CD1c-positive myeloid dendritic cell (primary cell): ENCODE results near the gene SSR3.
"Not testable (repeated sequence)": the region's sequence is repeated elsewhere in the genome, so short reads cannot be mapped to it uniquely, and the experiment has no call there.

ENCODE experiments used
- DNase-seq: peaks from one replicate; pipeline ENCODE4 v3.0.0-alpha.2; 2016; ENCODE audit errors: extremely low spot score

Gene SSR3

GRCh38 chr3:156576051-156576450 is 21.1 kb upstream of the SSR3 start:
- DNase-seq = no peak

DNA sequence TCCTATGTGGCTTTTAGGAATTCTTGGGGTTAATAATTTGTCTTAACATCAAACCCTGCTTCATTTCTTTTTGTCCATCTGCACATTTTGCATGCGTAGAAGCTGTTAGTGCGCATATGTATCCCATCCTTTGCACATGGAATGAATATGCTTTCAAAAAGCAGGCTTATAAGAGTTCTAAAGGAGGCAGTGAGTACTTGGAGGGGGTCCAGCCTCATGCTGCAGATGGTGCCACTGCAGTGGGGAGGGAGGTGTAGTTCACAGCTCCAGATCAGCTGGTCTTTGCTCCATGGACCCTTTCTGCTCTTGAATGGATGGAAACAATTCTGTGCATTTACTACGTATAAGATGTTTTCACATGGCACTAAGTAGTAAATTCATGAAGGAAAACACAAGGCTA is 20.7 kb upstream of the SSR3 start:
- no peak for DNase-seq

DNA sequence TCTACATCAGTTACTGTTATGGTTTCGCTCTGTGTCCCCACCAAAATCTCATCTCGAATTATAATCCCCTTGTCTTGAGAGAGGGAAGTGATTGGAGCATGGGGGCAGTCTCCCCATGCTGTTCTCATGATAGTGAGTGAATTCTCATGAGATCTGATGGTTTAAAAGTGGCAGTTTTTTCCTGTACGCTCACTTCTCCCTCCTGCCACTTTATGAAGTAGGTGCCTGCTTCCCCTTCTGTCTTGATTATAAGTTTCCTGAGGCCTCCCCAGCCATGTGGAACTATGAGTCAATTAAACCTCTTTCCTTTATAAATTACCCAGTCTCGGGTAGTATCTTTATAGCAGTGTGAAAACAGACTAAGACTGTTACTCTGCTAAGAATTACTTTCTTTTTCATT is 15.0 kb upstream of the SSR3 start:
- not testable (repeated sequence) for DNase-seq

GRCh38 chr3:156569016-156569415 is 14.1 kb upstream of the SSR3 start:
- DNase-seq = not testable (repeated sequence)

DNA sequence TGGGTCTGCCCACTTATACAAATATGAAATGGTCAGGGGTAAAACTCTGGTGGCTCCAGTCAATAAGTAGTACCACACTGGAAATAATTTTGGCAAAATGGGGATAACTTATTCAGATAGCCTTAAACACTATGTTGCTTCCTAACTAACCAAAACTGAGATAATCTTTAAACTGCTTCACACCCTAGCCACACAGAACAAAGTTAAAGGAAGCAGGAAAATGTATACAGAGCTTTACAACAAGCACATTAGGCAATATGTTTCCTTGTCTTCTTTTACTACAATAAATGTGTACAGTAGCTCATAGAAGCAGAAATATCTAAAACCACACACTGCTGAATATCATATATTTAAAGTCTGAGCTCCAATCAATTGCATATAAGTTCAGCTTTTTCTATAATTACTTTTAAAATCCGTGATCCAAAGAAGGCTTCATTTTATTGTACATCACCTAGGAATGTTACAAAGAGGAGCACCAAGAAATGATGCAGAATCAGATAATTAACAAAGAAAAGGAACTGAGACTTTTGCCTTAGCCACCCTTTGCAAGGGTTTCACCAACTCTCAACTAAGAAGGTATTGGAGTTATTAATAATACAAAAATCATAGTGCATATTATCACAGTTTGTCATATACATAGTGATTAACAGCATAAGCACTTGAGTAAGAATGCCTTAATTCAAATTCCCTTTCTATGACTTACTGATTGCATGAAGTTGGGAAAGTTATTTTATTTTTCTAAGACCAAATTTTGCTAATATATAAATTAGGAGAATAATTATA is 9.2 kb upstream of the SSR3 start:
- no peak for DNase-seq

DNA sequence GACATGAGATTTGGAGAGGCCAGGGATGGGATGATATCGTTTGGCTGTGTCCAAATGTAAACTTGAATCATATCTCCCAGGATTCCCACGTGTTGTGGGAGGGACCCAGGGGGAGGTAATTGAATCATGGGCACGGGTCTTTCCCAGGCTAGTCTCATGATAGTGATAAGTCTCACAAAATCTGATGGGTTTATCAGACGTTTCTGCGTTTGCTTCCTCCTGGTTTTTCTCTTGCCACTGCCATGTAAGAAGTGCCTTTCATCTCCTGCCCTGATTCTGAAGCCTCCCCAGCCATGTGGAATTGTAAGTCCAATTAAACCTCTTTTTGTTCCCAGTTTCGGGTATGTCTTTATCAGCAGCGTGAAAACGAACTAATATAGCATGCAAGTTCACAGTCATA is 7.6 kb upstream of the SSR3 start:
- DNase-seq = not testable (repeated sequence)

DNA sequence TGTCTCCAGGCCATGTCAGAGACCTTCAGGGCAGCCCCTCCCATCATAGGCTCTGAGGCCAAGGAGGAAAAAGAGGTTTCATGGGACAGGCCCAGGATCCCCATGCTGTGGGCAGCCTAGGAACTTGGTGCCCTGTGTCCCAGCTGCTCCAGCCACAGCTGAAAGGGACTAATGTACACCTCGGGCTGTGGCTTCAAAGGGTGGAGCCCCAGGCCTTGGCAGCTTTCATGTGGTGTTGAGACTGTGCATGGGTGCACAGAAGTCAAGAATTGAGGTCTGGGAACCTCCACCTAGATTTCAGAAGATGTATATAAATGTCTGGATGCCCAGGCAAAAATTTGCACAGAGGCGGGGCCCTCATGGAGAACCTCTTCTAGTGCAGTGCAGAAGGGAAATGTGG is 6.6 kb upstream of the SSR3 start:
- no peak for DNase-seq

DNA sequence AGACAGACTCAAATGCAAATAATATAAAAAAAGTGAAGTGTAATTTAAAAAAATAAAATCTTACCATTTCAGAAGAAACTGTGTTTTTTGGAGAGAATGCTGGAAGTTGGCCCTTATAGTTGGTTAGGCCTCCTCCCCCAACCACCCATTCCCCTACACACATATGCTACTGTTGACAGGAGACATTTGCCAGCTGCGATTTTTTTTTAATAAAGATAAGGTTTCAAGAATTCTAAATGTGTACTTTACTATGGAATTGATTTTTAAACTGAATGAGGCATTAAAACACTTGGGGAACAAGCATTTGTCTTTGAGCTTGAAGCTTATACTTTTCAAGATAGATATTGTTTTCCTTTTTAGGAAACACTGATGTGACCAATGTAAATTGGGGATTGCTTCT is 4.4 kb upstream of the SSR3 start:
- no peak for DNase-seq

DNA sequence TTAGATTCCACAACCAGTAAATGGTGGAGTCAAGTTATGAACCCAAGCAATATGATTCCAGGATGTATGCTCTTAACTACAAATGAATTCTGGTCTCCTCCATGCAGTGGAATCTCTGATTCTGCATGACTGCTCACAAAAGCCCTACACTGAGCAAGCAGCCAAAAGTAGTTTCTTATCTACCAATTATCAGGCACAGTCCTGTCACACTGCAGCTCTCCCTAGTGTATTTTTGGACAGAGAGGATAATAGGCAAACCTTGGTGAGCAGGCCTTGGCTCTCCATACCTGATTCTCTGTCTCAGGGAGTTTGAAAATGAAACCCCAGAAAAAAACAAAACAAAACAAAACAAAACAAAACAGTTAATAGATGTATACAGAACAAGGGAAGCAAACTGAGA is 3.5 kb upstream of the SSR3 start:
- DNase-seq = no peak

DNA sequence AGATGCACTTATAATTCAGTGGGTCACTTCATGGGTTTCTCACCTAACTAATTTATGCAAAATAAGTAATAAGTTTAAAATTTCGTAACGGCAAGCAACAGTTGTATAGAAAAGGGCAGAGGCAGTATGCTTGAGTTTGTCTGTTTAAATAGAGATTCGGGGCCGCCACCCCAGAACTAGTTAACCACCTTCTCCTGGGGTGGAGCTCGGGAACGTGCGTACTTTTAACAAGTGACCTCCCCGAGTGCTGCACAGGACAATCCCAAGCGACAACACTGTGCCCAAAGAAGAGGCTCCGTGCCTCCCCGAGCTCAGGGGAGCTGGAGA is 439 bp downstream of the SSR3 start:
- no peak for DNase-seq

GRCh38 chr3:156553705-156554356 is 1.1 kb downstream of the SSR3 start:
- peak; percentile 31 for DNase-seq

- no peak for DNase-seq
These were observed 1.9 kb downstream of the SSR3 start for GRCh38 chr3:156552973-156553372.

- peak; percentile 24 for DNase-seq
These were observed 3.2 kb downstream of the SSR3 start for GRCh38 chr3:156551746-156552145.

- DNase-seq = no peak
These were observed 3.7 kb downstream of the SSR3 start for GRCh38 chr3:156551261-156551660.

DNA sequence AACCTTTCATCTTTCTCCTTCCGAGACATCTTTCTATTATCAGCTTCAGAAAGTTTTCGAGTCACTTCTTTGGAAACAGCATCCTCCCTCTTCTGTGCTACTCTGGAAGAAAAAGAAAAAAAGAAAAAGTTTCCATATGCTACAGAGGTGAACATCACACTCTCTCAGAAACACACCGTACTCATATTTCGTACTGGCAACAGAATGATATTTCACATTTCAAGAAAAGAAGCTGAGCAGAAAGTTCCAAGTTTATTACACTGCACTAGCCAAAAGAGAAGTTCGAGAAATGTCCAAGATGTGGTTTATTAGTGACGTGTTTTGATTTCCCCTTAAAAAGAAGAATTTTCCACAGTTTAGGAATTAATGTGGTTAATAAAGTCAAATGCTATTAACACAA is 6.0 kb downstream of the SSR3 start:
- DNase-seq = no peak

DNA sequence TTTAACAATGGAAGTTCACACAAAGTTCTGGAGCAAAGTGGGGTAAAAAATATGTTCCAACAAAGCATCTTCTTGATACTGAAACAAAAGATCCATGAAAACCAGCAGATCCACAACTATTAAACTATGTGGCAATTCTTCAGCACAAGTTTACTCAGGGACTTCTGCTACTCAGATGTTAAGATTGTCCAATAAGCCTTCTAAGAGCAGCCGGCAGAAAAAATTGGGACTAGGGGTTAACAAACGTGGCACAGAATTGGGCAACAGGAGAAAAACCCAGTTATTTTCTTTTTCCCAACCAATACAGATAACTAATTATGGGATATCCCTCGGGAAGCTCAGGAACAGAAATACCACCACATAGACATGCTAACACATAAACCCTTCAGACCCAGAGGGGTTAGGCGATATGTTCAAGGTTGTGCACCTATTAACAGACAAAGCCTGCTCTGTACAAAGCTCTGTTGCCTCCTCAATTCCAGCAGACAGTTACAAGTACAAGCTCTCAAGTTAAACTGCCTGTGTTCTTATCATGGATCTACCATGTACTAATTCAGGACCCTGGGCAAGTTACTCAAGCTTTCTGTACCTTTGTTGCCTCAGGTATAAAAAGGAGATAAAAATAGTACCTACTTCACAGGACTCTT is 6.8 kb downstream of the SSR3 start:
- DNase-seq = no peak

- DNase-seq = no peak
These were observed 7.3 kb downstream of the SSR3 start for GRCh38 chr3:156547637-156548036.

GRCh38 chr3:156543043-156543555 is 11.8 kb downstream of the SSR3 start:
- DNase-seq = no peak

- DNase-seq = no peak
These were observed 12.5 kb downstream of the SSR3 start for GRCh38 chr3:156542101-156543042.

- DNase-seq = no peak
These were observed 15.1 kb downstream of the SSR3 start for GRCh38 chr3:156539802-156540201.

DNA sequence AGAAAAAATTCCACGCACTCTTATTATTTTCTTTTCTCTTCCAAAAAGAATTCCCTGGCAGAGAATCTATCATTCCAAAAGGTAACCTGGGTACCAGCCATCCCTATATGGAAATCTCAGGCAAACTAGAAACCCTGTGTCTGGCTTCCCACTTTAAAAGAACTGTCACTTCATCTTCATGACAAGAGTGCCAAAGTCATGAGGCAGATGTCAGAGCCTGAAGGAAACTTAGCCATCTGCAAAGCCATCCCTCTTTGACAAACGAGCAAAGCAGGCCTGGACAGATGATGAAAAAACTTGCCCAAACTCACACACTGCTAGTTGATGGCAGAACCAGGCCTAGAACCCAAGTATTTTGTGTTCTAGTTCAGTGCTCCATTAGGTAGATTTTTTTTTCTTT is 15.9 kb downstream of the SSR3 start:
- no peak for DNase-seq
